ENCODE results near the gene ALKBH5. TPM values are rescaled to one million over a fixed set of nuclear protein-coding genes. Genes with fewer than 3 reads are reported as not detected.

Gene ALKBH5
- polyA plus RNA-seq, 1 experiment, result 97.5 TPM

- ChIA-PET CTCF (no interaction called here), POLR2A (no interaction called here)
Observed at GRCh38 chr17:18246109-18246725, 62.6 kb downstream of the ALKBH5 start.

GRCh38 chr17:18246880-18247612 lies 63.4 kb downstream of the ALKBH5 start:
- CTCF ChIA-PET, result interaction anchor here (0.7 to 2.9 kb wide), 8 partner anchors 9 to 100 kb away, joined by 3 to 20 read pairs (median 5); partner anchors contain the start of gene MIEF2
- no peak overlapping the region for H3K4me3 ChIP-seq (ENCODE audit: low read depth, low read length)
- POLR2A ChIA-PET, result no interaction called here
- no peak for DNase-seq (ENCODE audit: low read depth)
- no peaks in the 10 kb centered on the region for H3K27me3 ChIP-seq (ENCODE audit: control insufficient read depth, insufficient read depth, low read length)
- H3K36me3 ChIP-seq (ENCODE audit: control insufficient read depth, insufficient read depth, low read length), result peaks cover 67% of the 10 kb centered on the region
- TF ChIP-seq CTCF (IDR thresholded peaks at IDR 0.05; ENCODE audit: insufficient read depth, low read depth, low read length), result no peak

More at GRCh38 chr17:18246109-18246725, 62.6 kb downstream of the ALKBH5 start:
- no peak for DNase-seq (ENCODE audit: low read depth)
- Histone ChIP-seq H3K27me3 (ENCODE audit: control insufficient read depth, insufficient read depth, low read length) (no peaks in the 10 kb centered on the region), H3K4me3 (ENCODE audit: low read depth, low read length) (no peak overlapping the region), H3K36me3 (ENCODE audit: control insufficient read depth, insufficient read depth, low read length) (peaks cover 63% of the 10 kb centered on the region)
- TF ChIP-seq CTCF (IDR thresholded peaks at IDR 0.05; ENCODE audit: insufficient read depth, low read depth, low read length), result no peak

GRCh38 chr17:18247613-18248001 lies 64.0 kb downstream of the ALKBH5 start:
- ChIA-PET POLR2A (no interaction called here), CTCF (interaction anchor here (0.7 to 2.9 kb wide), 8 partner anchors 9 to 101 kb away, joined by 3 to 20 read pairs (median 5); partner anchors contain the start of gene MIEF2)
- no peaks in the 10 kb centered on the region for H3K27me3 ChIP-seq (ENCODE audit: control insufficient read depth, insufficient read depth, low read length)
- H3K4me3 ChIP-seq (ENCODE audit: low read depth, low read length), result no peak overlapping the region
- DNase-seq (ENCODE audit: low read depth), result no peak
- H3K36me3 ChIP-seq (ENCODE audit: control insufficient read depth, insufficient read depth, low read length), result peaks cover 70% of the 10 kb centered on the region
- TF ChIP-seq CTCF (IDR thresholded peaks at IDR 0.05; ENCODE audit: insufficient read depth, low read depth, low read length), result no peak

GRCh38 chr17:18248300-18248731 lies 64.7 kb downstream of the ALKBH5 start:
- no peaks in the 10 kb centered on the region for H3K27me3 ChIP-seq (ENCODE audit: control insufficient read depth, insufficient read depth, low read length)
- no peak overlapping the region for H3K4me3 ChIP-seq (ENCODE audit: low read depth, low read length)
- no peak for DNase-seq (ENCODE audit: low read depth)
- POLR2A ChIA-PET, result no interaction called here
- TF ChIP-seq CTCF (IDR thresholded peaks at IDR 0.05; ENCODE audit: insufficient read depth, low read depth, low read length), result peak; percentile 79
- peaks cover 74% of the 10 kb centered on the region for H3K36me3 ChIP-seq (ENCODE audit: control insufficient read depth, insufficient read depth, low read length)
- CTCF ChIA-PET, result interaction anchor here (0.9 to 2.9 kb wide), 7 partner anchors 8 to 53 kb away, joined by 4 to 20 read pairs (median 5); no protein-coding TSS in a partner anchor

GRCh38 chr17:18248811-18249210 lies 65.2 kb downstream of the ALKBH5 start:
- ChIA-PET CTCF (interaction anchor here (1.2 to 2.9 kb wide), 4 partner anchors 8 to 20 kb away, joined by 4 to 20 read pairs (median 8); no protein-coding TSS in a partner anchor), POLR2A (no interaction called here)
- H3K36me3 ChIP-seq (ENCODE audit: control insufficient read depth, insufficient read depth, low read length), result peaks cover 74% of the 10 kb centered on the region

More at GRCh38 chr17:18248811-18249210, 65.2 kb downstream of the ALKBH5 start:
- no peak for DNase-seq (ENCODE audit: low read depth)
- no peaks in the 10 kb centered on the region for H3K27me3 ChIP-seq (ENCODE audit: control insufficient read depth, insufficient read depth, low read length)
- TF ChIP-seq CTCF (IDR thresholded peaks at IDR 0.05; ENCODE audit: insufficient read depth, low read depth, low read length), result no peak
- no peak overlapping the region for H3K4me3 ChIP-seq (ENCODE audit: low read depth, low read length)

Data from BJ (cell line).